ENCODE data around the gene ADD1.
A peak's percentile ranks its signal among the peaks of the same experiment; 100 is the strongest.

ADD1 gene

DNA sequence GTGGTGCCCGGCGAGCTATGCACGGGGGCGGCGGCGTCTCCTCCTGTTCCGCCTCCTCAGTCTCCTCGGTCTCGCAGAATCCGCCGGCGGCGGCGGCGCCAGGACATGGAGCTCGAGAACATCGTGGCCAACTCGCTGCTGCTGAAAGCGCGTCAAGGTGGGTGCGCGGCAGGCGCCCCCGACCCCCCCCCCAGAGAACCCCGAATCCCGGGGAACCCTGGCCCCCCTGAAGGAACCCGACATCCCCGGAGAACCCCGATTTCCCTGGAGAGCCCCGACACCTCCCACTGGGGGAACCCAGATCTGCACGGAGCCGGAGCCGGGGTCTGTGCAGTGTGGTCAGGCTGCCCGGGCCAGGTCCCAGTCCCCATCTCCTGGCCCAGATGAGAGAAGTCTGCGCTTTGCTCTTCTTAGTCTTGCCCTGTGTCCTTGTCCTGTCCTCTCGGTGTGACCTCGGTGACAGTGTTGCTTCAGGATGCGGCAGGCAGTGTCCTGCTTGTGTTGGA, 120.4 kb downstream of the ADD1 start:
- DNase-seq = peak; percentile 24
- ATAC-seq = no peak

DNA sequence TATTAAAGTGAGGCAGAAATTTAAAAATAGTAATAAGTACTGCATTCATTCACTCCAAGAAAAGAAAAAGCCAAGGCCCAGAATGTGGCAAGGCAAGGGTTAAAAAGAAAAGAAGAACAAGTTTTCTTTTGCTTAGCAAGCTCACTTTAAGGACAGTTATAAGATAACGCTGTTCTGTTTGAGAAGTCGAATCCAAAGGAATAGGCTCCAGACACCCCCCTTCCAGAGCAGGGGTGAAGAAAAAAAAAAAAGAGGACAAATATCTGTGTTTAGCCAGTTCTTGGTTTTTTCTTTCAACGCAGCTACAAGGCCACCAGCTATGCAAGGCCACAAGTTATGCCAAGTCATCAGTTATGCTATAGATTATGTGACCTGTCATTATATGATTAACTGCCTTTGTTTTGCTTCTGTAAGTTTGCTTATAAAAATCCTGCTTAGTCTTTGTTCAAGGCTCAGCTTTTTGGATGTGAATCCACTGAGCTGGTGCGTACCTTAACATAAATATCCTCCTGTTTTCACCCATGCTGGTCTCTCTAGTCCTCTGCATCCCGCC, 121.1 kb downstream of the ADD1 start:
- ATAC-seq (no peak), DNase-seq (no peak)

DNA sequence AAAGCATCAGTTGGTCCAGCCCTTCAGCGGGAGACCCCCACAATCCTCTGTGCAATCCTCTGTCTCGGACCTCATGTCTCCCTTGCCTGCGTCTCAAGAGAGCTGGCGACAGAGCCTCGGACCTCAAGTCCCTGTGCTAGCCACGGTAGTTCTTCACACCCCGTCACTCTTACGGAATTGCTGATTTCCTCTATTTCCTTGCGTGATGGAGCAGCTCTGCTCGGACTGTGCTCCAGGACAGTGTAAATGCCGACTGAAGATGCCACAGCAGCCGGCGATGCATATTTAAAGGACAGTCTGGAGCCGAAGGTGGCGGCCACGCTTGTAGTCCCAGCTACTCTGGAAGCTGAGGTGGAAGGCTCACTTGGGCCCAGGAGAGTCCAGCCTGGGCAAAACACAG, 121.6 kb downstream of the ADD1 start:
- ATAC-seq = no peak

DNA sequence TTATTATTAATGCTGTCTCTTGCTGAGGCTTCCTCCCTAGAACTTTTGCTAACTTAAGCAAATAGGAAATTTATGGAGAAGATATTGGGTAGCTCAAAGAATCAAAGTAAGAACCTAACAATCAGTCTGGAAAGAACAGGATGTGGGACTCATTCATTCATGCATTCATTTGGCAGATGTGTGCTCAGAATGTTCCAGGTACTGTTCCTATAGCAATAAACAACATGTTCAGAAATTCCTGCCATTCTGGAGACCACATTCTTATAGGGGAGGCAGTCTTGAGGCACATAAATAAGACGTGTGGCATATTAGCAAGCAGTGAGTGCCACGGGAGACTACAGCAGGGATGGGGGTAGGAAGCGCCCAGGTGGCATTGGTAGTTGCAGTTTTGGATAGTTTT, 124.7 kb downstream of the ADD1 start:
- DNase-seq (no peak), ATAC-seq (no peak)

More for the DNA sequence above, 121.6 kb downstream of the ADD1 start:
- DNase-seq = no peak

DNA sequence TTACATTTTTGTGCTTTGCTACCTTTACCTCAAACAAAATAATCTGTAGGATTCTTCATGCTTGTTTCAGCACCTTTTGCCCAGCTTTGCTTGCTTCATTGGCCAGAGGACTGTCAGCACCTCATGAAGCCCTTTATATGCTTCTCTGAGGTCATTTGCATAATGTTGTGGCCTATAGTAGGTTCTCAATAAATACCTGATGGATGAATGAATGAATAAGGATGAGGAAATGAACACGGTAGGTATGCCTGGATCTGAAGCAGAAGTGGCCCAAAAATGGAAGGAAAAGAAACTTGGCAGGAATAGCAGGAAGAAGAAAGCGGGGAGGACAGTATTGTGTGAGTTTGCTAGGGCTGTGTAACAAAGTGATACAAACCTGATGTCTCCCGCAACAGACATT, 127.6 kb downstream of the ADD1 start:
- DNase-seq = no peak
- ATAC-seq = no peak

DNA sequence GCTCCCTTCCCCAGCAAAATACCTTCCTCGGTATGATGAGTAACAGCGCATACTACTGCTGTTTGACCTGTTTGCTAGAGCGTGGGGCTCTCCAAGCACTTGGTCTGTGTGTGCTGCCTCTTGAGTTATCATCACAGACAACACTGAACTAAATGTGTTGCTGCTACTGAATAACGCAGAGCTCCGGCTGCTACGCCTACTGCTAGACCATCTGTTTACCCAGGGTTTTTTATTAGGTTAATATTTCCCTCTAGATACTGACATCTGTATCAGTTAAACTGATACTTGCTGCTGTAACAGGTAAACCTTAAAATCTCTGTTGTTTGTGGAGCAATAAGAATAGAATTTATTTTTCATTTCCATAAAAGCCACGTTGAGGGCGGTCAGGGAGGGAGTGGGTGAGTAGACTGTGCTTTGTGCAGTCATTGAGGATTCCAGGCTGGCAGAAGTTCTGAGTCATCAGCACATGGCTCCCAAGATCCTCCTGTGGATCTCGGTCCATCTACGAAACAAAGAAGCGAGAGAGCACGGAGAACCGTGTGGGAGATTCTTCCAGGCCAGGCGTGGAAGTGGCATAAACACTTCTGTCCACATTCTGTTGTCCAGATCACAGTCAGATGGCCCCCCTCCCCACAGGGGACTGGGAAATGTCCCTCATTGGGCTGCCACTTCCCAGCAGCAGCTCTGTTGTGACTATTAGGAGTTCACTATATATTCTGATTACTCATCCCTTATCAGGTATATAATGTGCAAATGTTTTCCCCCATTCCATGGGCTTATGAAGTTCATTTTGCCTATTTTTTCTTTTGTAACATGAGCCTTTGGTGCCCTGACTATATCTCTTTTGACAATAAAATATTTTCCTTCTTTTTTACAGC, 133.8 kb downstream of the ADD1 start:
- ATAC-seq (no peak), DNase-seq (no peak)
